Breast epithelium (tissue), 4 donors: Measurements from ENCODE around the gene SPACA9. TPM values are rescaled to one million over a fixed set of nuclear protein-coding genes. Genes with fewer than 3 reads are reported as not detected.

Experiments
- DNase-seq, 2 donors: peaks; one replicate each; pipeline ENCODE4 v3.0.0-alpha.2; 2019; ENCODE audit warnings: low spot score in 2 of 2
- H3K27ac ChIP-seq, 2 donors: fragments of 200-600 bp; sonication (generic) in 1 of 2; one replicate each; pipeline ENCODE4 v1.5.1; 2016 to 2019; ENCODE audit warnings: mild to moderate bottlenecking in 1 of 2
- H3K27me3 ChIP-seq, 2 donors: fragments of 200-600 bp; sonication (generic) in 1 of 2; one replicate each; pipeline versions ENCODE4 v1.5.1 to v1.6.0; 2017 to 2019; ENCODE audit warnings: control low read depth in 1 of 2, mild to moderate bottlenecking in 1 of 2
- H3K36me3 ChIP-seq: fragments of 200-600 bp; one replicate; pipeline ENCODE4 v1.5.1; 2019
- H3K4me1 ChIP-seq, 2 donors: fragments of 200-600 bp; sonication (generic); one replicate each; pipeline ENCODE4 v1.5.1; 2016 to 2019; ENCODE audit warnings: control low read depth in 1 of 2
- H3K4me3 ChIP-seq, 3 donors: fragments of 200-600 bp; sonication (generic); 1 replicate in 2 of 3; 2 replicates in 1 of 3; pipeline ENCODE4 v1.5.1; 2016 to 2019; ENCODE audit warnings: mild to moderate bottlenecking in 3 of 3, moderate library complexity in 2 of 3
- H3K9me3 ChIP-seq, 2 donors: fragments of 200-600 bp; sonication (generic) in 1 of 2; one replicate each; pipeline ENCODE4 v1.5.1; 2016 to 2019; ENCODE audit warnings: control low read depth in 1 of 2
- CTCF ChIP-seq, 3 donors: fragments of 450-650 bp; IDR thresholded peaks; one replicate each; pipeline ENCODE4 v1.5.1; 2016 to 2017; ENCODE audit warnings: antibody characterized with exemption in 3 of 3, mild to moderate bottlenecking in 3 of 3, moderate library complexity in 3 of 3
- POLR2A ChIP-seq: fragments of 450-650 bp; IDR thresholded peaks from one replicate; pipeline ENCODE4 v1.6.1; 2016; ENCODE audit warnings: antibody characterized with exemption, mild to moderate bottlenecking, moderate library complexity
- POLR2AphosphoS5 ChIP-seq, 3 donors: sonication (generic); formaldehyde crosslinking; IDR thresholded peaks; one replicate each; pipeline ENCODE4 v1.6.1; 2017; ENCODE audit warnings: antibody characterized with exemption in 3 of 3
- intact Hi-C: fragments of 100-400 bp; cut with DNase I; formaldehyde crosslinking; loops from one replicate; pipeline ENCODE4 v1.15.1; 2023; ENCODE audit warnings: low total_unique reads
- total RNA-seq, 3 donors: library from RNA; depleted of rRNA; stranded (reverse); fragments of >200 nt; gene quantifications; one replicate each; pipeline ENCODE4 v1.1.0, GENCODE V29; 2016

SPACA9 gene
- total RNA-seq, 3 donors from 2014 or later, result 2.9 to 5.4 (median 5.0) TPM

DNA sequence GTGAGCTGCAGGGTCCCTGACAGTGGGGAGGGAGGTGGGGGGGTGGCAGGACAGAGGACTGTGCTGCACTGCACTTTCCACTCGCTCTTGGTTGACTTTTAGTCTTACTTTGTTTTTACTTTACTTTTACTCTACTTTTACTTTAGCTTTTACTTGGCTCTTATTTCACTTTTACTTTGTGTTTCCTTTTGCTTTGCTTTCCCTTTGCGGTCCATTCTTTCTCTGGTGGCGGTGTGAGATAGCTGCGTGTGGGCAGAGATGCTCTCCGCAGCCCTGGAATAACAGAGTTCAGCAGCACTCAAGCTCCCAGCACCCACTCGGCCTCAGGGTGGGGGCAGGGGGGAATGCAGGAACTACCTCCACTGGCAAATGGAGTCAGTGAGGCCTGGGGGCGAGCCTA lies 5.3 kb upstream of the SPACA9 start:
- Histone ChIP-seq H3K4me1 (peaks cover 0 to 5% of the 10 kb centered on the region in 2 donors), H3K27ac (no peak overlapping the region), H3K36me3 (no peaks in the 10 kb centered on the region), H3K9me3 (no peaks in the 10 kb centered on the region), H3K27me3 (no peaks in the 10 kb centered on the region), H3K4me3 (no peak overlapping the region)
- intact Hi-C loops, result no loop called here
- no peak for DNase-seq
- TF ChIP-seq POLR2AphosphoS5 (IDR thresholded peaks at IDR 0.05) (no peak), POLR2A (no peak), CTCF (IDR thresholded peaks at IDR 0.05) (no peak)

GRCh38 chr9:132875159-132875558 lies 3.5 kb upstream of the SPACA9 start:
- Histone ChIP-seq H3K4me3 (no peak overlapping the region), H3K4me1 (peaks cover 3 to 5% of the 10 kb centered on the region in 2 donors), H3K9me3 (no peaks in the 10 kb centered on the region), H3K36me3 (no peaks in the 10 kb centered on the region), H3K27ac (no peak overlapping the region), H3K27me3 (no peaks in the 10 kb centered on the region)
- intact Hi-C loops, result no loop called here
- no peak for DNase-seq
- TF ChIP-seq CTCF (IDR thresholded peaks at IDR 0.05) (no peak), POLR2A (no peak), POLR2AphosphoS5 (IDR thresholded peaks at IDR 0.05) (no peak)

- H3K4me3 ChIP-seq, result no peak overlapping the region
- intact Hi-C loops, result no loop called here
- H3K27ac ChIP-seq, result no peak overlapping the region
- no peaks in the 10 kb centered on the region for H3K36me3 ChIP-seq
- H3K27me3 ChIP-seq, result no peaks in the 10 kb centered on the region
- H3K4me1 ChIP-seq, result peaks cover 3 to 5% of the 10 kb centered on the region in 2 donors
- no peak for TF ChIP-seq CTCF (IDR thresholded peaks at IDR 0.05)
- no peak for TF ChIP-seq POLR2A
- TF ChIP-seq POLR2AphosphoS5 (IDR thresholded peaks at IDR 0.05), result no peak
- no peak for DNase-seq
- H3K9me3 ChIP-seq, result no peaks in the 10 kb centered on the region
These were observed 1.8 kb upstream of the SPACA9 start for GRCh38 chr9:132876849-132877248.

- Histone ChIP-seq H3K27ac (peak overlapping the region; percentile 91 to 92), H3K4me3 (peak overlapping the region; percentile 65 to 91 (median 76)), H3K4me1 (peaks cover 3 to 5% of the 10 kb centered on the region in 2 donors), H3K36me3 (no peaks in the 10 kb centered on the region), H3K27me3 (no peaks in the 10 kb centered on the region), H3K9me3 (no peaks in the 10 kb centered on the region)
- DNase-seq, result no peak
- intact Hi-C loops, result no loop called here
- TF ChIP-seq POLR2A (no peak), CTCF (IDR thresholded peaks at IDR 0.05) (no peak), POLR2AphosphoS5 (IDR thresholded peaks at IDR 0.05) (no peak)
These were observed 1.3 kb upstream of the SPACA9 start for GRCh38 chr9:132877458-132877823.

DNA sequence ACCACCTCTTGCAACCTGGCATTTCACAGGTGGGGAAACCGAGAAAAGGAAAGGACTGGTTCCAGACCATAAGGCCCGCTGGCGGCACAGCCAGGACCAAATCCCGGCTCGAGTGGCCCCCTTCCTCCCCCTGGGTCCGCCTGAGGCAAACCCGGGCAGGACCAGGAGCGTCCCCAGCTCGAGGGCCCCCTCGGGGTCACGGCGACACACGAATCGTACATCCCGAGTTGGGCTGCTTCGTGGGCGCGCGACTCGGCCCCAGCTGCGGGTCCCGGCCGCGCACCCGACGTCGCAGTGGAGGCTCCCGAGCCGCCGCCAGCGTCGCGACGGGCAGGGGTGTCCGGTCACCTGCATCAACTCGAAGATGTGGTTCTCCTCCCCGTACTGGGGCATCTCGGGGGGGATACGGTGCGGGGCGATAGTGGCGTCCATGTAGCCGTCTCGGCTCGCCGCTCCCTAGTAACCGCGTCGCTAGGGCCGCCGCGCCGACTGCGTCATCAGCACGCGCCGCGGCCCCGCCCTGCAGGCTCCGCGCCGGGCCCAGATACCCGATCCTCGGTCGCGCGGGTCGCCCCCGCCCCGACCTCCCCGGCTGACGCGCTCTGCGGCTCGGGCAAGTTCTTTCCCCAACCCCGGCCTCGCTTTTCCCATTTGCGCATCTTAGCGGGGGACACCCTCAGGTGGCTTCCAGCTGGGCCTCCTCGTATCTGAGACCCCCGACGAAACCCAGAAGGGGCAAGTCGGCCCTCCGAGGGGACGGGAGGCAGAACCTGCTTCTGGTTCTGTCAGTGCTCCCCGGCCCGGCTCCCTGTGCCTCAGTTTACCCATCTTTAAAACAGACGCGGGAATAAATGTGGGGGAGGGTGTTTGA lies 639 bp upstream of the SPACA9 start, which contains the start of gene AK8:
TSS of gene AK8 (minus strand) at position 461 of the 871 bp plus-strand sequence. CDS start at position 432, 29 bp downstream.
- H3K4me1 ChIP-seq, result peaks cover 3 to 5% of the 10 kb centered on the region in 2 donors

More for the DNA sequence above, 639 bp upstream of the SPACA9 start, which contains the start of gene AK8:
- TF ChIP-seq POLR2AphosphoS5 (IDR thresholded peaks at IDR 0.05), result peak in 2 of 3 donors; percentile 54 to 75
- no peak for TF ChIP-seq CTCF (IDR thresholded peaks at IDR 0.05)
- TF ChIP-seq POLR2A, result no peak
- H3K27me3 ChIP-seq, result no peaks in the 10 kb centered on the region
- H3K36me3 ChIP-seq, result no peaks in the 10 kb centered on the region
- peak; percentile 46 to 70 for DNase-seq
- peak within 1 kb of the TSS; percentile 65 to 91 (median 76) for H3K4me3 ChIP-seq
- H3K9me3 ChIP-seq, result no peaks in the 10 kb centered on the region
- peak within 1 kb of the TSS; percentile 91 to 92 for H3K27ac ChIP-seq
- intact Hi-C loops, result no loop called here
